ENCODE results near the gene ZNF835. TPM values are rescaled to one million over a fixed set of nuclear protein-coding genes. Genes with fewer than 3 reads are reported as not detected.

Gene ZNF835
- total and polyA plus RNA-seq, 2 of the 13 experiments (the other 11 are each of a cell fraction or from before 2014, with no cell fraction given), result not detected

DNA sequence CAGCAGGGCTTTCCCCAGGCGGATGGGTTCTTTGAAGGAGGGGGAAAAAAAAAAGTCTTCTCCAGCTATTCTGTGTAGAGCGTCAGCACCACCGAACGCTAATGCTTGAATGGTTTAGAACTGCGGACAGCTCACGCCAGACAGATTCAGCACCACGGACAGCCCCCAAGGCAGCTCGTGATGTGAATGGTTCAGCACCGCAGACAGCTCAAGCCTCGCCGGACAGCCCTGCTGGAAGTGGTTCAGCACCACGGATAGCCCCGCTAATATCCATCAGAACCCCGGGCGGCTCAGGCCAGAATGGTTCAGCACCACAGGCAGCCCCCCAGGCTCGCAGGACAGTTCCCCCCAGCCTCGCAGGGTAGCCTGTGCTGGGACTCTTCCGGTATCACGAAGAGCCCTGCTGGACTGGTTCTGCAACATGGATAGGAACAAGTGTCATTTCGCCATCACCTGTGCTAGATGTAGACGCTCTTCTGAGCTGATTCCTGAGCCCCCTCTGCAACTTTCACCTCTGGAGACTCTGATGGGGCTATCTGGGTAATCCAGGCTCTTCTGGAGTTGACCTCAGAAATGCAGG is 33.5 kb downstream of the ZNF835 start (continued):
- peak; percentile 99 for TF ChIP-seq ZNF530 (CRISPR knock-in tag; IDR thresholded peaks at IDR 0.05; ENCODE audit: low read depth)
- TF ChIP-seq ZBTB7B (CRISPR knock-in tag; IDR thresholded peaks at IDR 0.05), result peak; percentile 98
- peak; percentile 91 for TF ChIP-seq FOXJ3 (CRISPR knock-in tag; IDR thresholded peaks at IDR 0.05; ENCODE audit: borderline replicate concordance)
- peak; percentile 100 for TF ChIP-seq ZNF30 (CRISPR knock-in tag; IDR thresholded peaks at IDR 0.05)
- TF ChIP-seq HNF4A (CRISPR knock-in tag; IDR thresholded peaks at IDR 0.05), result 0 out of 2 replicates have a peak, but pooled peaks have one; percentile 17
- peak; percentile 99 for TF ChIP-seq CC2D1A (CRISPR knock-in tag; IDR thresholded peaks at IDR 0.05)
- no peak for TF ChIP-seq ZNF597 (CRISPR knock-in tag; IDR thresholded peaks at IDR 0.05)
- TF ChIP-seq ZNF124 (CRISPR knock-in tag; IDR thresholded peaks at IDR 0.05), result peak; percentile 100
- TF ChIP-seq ZNF234 (CRISPR knock-in tag; conservative IDR thresholded peaks at IDR 0.05), result peak; percentile 100
- no peak for TF ChIP-seq PCBP1 (IDR thresholded peaks at IDR 0.05; ENCODE audit: borderline replicate concordance, low read depth, low read length)
- TF ChIP-seq ZNF644 (CRISPR knock-in tag; IDR thresholded peaks at IDR 0.05; ENCODE audit: low read depth), result peak; percentile 89
- TF ChIP-seq ZFP41 (CRISPR knock-in tag; IDR thresholded peaks at IDR 0.05; ENCODE audit: borderline replicate concordance), result peak; percentile 100
- peak; percentile 74 for TF ChIP-seq PHF8 (CRISPR knock-in tag; IDR thresholded peaks at IDR 0.05)
- no peak for TF ChIP-seq TCF7L2 (IDR thresholded peaks at IDR 0.05; ENCODE audit: low read depth, low read length)
- TF ChIP-seq, protein P1, sequence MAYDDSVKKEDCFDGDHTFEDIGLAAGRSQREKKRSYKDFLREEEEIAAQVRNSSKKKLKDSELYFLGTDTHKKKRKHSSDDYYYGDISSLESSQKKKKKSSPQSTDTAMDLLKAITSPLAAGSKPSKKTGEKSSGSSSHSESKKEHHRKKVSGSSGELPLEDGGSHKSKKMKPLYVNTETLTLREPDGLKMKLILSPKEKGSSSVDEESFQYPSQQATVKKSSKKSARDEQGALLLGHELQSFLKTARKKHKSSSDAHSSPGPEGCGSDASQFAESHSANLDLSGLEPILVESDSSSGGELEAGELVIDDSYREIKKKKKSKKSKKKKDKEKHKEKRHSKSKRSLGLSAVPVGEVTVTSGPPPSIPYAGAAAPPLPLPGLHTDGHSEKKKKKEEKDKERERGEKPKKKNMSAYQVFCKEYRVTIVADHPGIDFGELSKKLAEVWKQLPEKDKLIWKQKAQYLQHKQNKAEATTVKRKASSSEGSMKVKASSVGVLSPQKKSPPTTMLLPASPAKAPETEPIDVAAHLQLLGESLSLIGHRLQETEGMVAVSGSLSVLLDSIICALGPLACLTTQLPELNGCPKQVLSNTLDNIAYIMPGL (CRISPR knock-in tag; IDR thresholded peaks at IDR 0.05; ENCODE audit: borderline replicate concordance in 1 of 2, low read depth in 1 of 2), result peak; percentile 57 to 94; a peak in 3 of 4 replicates
- TF ChIP-seq NFYB (CRISPR knock-in tag; IDR thresholded peaks at IDR 0.05), result peak; percentile 69
- peak; percentile 100 for TF ChIP-seq ZNF274 (CRISPR knock-in tag; IDR thresholded peaks at IDR 0.05)
- peak; percentile 98 for TF ChIP-seq ZNF839 (CRISPR knock-in tag; IDR thresholded peaks at IDR 0.05; ENCODE audit: borderline replicate concordance)
- TF ChIP-seq E2F2 (CRISPR knock-in tag; IDR thresholded peaks at IDR 0.05; ENCODE audit: borderline replicate concordance), result peak; percentile 100; the same call in 1 of the 2 replicates
- TF ChIP-seq SNAPC4 (CRISPR knock-in tag; IDR thresholded peaks at IDR 0.05), result peak; percentile 98
- TF ChIP-seq ZIK1 (CRISPR knock-in tag; IDR thresholded peaks at IDR 0.05; ENCODE audit: borderline replicate concordance, low read depth), result peak; percentile 100
